Stimulated activated CD8-positive, alpha-beta memory T cell treated with anti-CD3 and anti-CD28 coated beads, Interleukin-4, amount 100 ng/mL, for 1 hour (primary cell): Measurements from ENCODE around the gene DNAJB11.
"Not testable (repeated sequence)": the region's sequence is repeated elsewhere in the genome, so short reads cannot be mapped to it uniquely, and the experiment has no call there.

ENCODE experiments used
- DNase-seq, 2 donors: peaks; one replicate each; pipeline ENCODE4 v3.0.0-alpha.2; 2020; ENCODE audit warnings: low read depth in 2 of 2, low spot score in 1 of 2

The DNAJB11 gene

DNA sequence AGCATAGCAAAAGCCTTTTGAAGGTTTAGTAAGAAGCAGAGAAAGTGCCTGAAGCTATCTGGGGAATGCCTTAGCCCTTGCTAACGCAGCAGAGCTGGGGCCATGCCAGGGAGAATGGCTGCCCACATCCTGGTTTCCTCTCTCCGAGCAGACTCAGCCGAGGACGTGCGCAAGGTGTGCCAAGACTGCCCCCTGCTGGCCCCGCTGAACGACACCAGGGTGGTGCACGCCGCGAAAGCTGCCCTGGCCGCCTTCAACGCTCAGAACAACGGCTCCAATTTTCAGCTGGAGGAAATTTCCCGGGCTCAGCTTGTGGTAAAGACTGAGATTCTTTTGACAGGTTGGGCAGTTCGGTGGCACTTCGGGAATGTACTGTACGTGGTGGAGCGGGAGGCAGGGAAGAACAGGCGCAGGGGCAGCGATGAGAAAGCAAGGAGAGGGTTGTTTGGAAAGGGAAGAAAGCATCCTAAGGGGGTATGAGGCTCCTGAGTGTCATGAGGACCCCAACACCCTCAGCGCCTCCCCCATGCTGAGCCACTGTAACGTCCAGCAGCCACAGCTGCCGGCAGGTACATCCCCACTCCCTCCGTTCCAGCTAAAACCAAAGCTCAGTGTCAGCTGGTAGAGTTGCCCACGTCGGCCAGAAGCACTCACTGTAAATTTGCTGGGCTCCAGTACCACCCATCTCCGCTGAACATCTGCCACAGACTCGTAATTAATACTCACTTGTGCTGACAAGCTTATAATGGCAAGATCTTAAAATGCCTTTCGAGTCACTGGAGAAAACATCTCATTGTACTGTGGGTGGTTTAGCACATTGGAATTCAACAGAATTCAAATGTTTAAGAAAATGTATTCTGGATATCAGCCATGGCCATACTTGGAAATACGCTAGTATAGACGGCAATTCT is 46.8 kb downstream of the DNAJB11 start:
- peak; percentile 57 to 76 for DNase-seq

DNA sequence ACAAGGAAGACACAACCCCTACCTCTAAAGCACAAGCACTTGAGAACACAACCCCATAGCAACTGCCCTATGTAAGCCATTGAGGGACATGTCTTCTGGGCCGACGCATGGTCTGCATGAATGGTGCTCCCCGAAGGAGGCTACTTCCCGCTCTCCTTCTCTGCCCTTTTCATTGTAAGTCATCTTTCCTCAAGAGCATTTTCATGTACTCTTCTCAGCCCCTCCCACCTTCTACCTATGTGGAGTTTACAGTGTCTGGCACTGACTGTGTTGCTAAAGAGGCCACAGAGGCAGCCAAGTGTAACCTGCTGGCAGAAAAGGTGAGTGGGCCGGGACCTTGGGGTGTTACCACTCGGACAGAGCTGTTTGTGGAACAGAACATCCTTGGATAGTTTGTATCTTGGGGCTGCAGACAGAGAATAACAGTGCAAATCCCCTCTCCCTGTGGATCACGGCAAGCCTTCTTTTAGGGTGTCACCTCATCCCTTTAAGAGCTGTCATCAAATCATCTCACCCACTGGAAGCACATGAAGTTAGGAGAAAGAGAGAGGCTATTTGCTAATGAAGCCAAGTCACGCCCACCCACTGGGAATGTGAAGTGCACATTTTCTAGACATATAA is 47.9 kb downstream of the DNAJB11 start:
- DNase-seq = no peak

DNA sequence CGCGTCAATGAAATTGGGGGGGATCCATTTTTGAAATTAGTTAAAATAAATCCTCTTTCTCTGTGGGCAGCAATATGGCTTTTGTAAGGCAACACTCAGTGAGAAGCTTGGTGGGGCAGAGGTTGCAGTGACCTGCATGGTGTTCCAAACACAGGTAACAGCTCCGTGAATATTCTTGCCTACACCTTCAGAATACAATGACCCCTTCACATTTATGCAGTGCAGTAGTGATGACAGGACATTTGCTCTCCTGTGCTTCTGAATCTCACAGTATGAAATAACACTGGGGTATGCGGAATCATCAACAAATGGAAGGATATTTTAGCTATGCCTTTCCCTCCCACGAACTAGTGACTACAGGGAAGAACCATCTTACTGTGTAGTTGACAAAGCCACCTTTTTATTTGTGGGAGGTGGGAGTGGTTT is 49.3 kb downstream of the DNAJB11 start:
- no peak for DNase-seq

DNA sequence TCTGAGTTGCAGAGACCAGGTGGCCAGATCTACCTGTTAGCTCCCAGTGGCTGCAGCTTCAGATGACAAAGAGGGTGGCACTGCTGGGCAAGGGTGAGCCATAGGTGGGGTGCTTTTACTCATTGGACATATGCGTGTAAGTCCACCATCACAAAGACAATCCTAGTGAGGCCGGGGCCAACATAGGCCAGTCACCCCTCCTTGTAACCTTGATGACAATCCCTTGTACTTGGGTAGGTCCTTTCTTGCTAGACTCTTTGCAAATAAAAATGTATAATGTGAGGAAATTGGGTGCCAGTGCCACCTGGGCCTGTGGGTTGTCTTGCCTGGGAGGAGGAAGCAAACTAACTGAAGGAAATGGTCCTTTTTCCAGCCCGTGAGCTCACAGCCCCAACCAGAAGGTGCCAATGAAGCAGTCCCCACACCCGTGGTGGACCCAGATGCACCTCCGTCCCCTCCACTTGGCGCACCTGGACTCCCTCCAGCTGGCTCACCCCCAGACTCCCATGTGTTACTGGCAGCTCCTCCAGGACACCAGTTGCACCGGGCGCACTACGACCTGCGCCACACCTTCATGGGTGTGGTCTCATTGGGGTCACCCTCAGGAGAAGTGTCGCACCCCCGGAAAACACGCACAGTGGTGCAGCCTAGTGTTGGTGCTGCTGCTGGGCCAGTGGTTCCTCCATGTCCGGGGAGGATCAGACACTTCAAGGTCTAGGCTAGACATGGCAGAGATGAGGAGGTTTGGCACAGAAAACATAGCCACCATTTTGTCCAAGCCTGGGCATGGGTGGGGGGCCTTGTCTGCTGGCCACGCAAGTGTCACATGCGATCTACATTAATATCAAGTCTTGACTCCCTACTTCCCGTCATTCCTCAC is 49.9 kb downstream of the DNAJB11 start:
- DNase-seq = no peak

DNA sequence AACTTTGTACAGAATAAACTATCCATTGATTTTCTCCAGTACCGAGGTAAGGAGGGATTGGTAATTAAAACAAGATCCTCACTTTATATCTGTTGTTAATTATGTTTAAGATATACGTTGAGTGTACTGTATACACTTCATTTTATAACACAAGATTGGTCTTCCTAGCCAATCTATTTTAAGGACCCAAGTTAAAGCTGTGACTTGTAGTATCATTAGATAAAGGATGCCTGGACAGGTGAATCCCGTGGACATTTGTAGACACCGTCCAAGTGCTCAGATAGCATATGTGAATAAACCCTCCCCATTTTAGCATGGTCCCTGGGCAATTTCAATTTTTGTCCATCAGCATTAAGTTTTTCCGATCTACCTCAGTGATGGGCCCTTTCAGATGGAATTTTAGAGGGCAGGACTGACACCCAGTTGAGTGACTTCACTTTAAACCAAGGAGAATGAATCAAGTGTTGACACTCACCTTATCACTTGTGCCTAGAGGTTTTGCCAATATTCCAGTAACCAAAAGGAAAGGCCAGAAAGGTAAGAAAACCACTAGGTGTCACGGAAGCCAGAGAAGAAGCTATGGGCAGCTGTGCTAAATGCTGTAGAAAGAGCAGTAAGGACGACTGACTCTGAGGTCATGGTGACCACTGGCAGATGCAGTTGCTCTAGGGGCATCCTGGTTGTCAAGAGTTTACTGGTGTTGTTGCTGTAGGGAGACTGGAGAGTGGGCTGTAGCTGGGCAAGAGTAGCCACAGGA is 51.6 kb downstream of the DNAJB11 start:
- no peak for DNase-seq

DNA sequence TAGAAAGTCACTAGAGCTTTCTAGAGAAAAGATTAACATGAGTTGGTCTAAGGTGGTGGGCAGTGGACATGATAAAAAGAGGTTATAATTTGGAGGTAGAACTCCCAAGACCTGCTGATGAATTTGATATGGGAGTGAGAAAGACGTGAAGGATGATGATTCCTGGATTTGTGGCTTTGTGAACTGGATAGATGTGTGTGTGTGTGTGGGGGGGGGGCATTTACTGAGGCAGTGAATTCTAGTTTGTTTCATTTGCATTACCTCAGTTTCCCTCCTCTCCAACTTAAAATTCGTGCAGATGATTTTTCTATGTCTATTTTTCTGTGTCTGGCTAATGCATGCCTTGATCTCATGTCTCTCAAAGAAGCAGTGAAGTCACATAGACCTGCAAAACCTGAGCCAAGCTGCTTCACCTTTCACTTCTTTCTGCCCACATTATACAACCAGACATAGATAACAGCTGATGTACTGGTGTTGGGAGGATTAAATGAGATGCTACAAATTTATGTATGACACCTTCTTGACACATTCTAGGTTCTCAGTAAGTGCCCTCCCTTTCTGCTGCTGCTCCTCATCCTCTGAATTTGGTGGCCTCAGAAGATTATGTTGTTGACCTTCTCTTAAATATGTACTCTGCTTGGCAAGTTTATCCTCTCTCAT is 52.3 kb downstream of the DNAJB11 start:
- no peak for DNase-seq

DNA sequence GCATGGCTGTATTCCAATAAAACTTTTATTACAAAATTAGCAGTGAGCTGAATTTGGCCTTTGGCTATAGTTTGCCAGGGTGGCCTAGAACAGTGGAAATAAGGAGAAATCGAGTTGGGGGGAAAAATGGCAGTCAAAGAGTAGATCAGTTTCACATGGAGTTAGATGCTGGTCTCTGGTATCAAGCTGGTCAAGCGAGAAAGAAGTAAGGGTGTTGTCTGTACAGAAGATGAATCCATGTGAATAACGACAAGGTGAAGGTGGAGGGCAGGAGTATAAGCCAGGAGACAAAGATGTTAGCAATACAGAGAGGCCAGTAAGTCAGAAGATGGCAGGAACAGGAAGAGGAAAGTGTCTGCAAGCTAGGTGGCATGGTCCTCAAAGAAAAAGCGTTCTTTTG is 54.1 kb downstream of the DNAJB11 start:
- DNase-seq = no peak

DNA sequence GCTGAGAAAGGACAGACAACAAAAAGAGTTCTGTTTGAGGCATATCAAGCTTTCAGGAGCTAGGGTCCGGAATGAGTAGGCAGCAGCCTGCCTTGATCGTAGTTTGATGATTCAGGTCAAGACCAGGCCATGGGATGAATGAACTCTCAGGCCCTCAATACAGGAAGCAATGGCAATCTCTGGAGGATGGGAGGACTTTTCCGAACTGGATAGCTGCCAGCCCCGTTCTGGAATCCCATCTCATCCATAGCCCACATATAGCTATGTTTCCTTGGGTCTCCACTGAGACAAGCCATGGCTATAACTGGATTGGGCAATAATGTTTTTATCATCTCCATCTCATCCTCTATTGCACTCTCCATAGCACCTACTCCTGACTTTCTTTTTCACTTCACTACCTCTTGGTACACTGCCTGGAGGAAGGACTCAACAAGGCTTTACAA is 55.1 kb downstream of the DNAJB11 start:
- no peak for DNase-seq

DNA sequence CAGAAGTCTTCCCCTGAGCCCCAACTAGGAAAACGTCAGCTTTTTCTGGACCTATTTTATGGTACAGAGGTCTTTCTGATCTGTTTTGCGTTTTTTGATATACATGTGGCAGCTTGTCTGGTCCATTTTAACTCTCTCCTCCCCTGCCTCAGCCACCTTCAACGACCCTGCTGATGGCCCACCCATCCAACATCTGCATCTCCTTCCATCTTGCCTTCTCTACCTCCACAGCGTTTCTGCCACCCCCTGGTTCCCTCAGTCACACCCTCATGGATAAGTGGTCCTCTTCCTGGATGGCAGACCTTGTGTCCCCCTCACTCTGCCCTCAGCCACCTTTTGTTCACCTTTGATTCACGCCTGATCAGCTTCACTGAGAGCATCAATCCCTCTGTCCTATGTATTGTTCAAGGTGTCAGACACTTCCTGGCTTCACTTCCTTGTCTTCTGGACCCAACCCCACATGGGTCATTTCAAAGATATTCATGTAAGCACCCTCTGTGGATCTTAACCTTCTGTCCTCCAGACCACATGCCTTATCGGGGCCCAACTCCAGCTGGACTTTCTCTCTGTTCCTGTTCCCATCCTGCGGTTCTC is 55.8 kb downstream of the DNAJB11 start:
- DNase-seq = no peak

DNA sequence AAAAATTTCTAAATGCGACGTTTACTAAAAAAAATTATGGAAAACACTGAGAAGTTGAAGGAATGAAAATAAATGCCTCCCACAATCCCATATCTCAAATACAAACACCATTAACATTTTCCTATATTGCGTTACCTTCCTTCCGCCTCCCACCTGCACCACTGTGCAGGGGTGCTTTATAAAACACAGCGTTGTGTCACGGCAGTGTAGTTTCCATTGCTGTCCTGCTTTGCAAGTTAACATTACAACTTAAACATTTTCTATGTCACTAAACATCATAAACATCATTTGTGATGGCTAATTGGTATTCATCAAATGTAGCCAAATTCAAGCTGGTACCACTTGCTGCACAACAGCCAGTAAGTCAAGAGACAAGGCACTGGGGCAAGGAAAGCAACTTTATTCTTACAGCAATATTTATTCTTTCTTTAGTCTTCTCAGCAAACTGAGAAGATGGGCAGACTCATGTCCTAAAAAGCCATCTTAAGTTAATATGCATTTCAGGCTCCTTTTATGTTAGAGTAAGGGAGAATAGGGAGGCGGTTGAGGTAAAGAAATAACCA is 57.4 kb downstream of the DNAJB11 start:
- DNase-seq = no peak

DNA sequence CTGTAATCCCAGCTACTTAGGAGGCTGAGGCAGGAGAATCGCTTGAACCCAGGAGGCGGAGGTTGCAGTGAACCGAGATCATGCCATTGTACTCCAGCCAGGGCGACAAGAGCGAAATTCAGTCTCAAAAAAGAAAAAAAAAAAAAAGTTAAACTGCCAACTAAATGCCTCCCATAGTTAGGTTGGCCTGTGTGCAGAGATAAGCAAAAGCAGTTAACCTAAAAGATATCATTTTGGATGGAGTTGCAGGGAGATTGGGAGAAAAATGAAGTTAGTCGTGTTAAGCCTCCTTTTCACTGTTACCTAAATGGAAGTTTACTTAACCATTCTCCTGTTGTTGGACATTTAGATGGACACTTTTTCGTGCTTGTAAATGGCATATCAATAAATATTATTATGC is 58.2 kb downstream of the DNAJB11 start:
- no peak for DNase-seq

DNA sequence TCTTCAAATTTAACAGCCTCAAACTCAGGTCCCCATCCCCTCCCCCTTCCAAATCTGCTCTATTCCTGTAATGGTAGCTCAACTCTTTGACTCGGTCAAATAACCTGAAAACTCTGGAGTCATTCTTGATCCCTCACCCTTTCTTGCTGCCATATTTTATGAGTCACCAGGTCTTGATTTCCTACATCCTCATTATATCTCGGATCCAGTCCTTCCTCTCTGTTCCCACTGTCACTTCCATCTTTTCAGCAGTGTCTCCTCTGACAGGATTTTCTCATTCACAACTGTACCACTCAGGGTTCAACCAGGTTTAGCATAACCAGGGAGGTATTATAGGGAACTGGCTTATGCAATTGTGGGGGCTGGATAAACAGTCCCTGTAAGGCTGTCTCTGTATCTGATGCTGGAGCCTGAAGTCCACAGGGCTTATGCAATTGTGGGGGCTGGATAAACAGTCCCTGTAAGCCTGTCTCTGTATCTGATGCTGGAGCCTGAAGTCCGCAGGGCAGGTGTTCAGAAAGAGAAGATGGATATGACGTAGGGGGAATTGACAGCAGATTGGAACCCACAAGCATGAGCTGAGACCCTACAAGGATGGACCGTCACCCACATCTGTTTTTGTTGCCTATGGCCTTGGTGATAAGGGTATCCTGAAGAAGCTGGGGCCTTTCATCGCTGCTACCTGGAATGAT is 60.6 kb downstream of the DNAJB11 start:
- no peak for DNase-seq

DNA sequence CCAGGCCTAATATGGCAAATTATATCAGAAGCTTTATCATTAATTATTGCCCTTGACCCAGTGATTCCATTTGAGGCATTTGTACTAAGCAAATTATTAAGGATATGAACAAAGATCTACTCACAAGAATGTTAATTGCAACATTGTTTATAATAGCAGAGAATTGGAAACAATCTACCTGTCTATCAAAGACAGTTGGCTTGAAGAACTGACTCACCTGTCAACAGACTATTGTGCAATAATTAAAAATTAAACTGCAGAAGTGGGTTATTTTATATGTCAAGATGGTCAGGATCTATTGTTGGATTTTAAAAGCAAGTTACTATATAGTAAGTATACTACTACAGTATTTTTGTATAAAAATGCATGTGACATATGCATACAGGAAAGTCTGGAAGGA is 63.0 kb downstream of the DNAJB11 start:
- DNase-seq = no peak

DNA sequence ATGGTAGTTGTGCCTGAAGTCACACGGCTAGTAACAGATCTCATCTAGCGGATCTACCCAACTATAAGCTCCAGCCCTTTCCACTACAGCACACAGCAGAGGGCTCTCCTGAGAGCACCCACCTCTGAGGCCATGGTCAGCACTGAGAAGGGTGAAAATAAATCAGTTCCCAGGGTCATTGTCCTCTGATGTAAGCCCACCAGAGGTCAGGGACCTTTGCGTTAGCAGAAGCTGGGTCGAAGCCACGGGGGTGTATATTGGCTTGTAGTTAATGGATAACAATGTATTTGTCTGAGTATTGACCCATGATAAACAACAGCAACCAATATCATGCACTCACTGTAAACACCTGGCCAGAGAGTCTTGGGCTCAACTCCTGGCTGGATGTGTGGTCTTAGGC is 63.7 kb downstream of the DNAJB11 start:
- DNase-seq = not testable (repeated sequence)
